ENCODE results near the gene ICA1.
"Not testable (repeated sequence)": the region's sequence is repeated elsewhere in the genome, so short reads cannot be mapped to it uniquely, and the experiment has no call there.

The ICA1 gene

GRCh38 chr7:8261711-8262695 lies at the start of gene ICA1:
ICA1 (minus strand) TSS chr7:8262167; CDS start chr7:8235926, 26,241 bp downstream.
- DNase-seq (ENCODE audit: low read depth in 2 of 2) = no peak

- DNase-seq (ENCODE audit: low read depth in 2 of 2) = no peak
These were observed 48.9 kb upstream of the ICA1 start for GRCh38 chr7:8310876-8311275.

- DNase-seq (ENCODE audit: low read depth in 2 of 2) = no peak
These were observed 43.8 kb upstream of the ICA1 start for GRCh38 chr7:8305625-8306388.

GRCh38 chr7:8305104-8305503 lies 43.1 kb upstream of the ICA1 start:
- no peak for DNase-seq (ENCODE audit: low read depth in 2 of 2)

DNA sequence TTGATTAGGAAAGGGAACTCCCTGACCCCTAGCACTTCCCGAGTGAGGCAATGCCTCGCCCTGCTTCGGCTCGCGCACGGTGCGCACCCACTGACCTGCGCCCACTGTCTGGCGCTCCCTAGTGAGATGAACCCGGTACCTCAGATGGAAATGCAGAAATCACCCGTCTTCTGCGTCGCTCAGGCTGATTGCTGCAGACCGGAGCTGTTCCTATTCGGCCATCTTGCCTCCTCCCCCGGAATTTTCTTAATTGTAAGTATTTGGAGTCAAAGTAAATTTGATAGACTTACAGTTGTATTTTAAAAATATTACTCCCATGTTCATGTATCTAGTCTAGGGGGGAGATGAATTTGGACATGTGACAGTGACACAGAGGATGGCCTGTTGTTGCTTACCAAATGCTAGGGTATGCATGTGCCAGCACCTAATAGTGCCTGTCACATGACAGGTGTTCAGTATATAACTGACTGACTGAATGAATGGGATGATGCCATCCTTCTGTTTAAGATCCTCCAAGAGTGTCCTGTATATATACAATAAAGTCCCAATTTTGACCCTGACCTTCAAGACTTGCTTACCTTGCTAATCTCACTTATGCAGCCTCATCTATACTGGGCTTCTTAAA lies 42.0 kb upstream of the ICA1 start:
- DNase-seq (ENCODE audit: low read depth in 2 of 2) = no peak

DNA sequence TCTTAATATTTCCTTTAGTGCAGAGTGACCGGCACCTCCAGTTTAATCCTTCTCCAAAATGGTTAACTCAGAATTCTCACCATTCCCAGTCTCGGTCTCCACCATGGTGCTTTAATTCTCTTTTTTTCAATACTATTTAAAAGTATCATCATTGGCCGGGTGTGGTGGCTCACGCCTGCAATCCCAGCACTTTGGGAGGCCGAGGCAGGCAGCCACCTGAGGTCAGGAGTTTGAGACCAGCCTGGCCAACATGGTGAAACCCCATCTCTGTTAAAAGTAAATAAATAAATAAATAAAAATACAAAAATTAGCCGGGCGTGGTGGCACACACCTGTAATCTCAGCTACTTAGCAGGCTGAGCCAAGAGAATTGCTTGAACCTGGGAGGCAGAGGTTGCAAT lies 35.1 kb upstream of the ICA1 start:
- DNase-seq (ENCODE audit: low read depth in 2 of 2) = not testable (repeated sequence)

DNA sequence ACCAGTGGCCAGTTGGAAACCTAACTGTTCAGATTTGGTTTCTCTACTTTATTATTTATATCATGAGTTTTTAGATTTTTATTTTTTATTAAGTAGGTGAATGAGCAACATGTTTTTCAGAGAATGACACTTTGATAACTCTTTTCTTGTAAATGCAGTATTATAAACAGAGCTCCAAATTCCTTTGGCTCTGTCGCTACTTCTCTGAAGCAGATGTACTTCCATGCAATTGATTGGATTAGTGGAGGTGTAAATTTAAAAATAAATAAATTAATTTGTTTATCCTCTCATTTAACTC lies 34.3 kb upstream of the ICA1 start:
- no peak for DNase-seq (ENCODE audit: low read depth in 2 of 2)

GRCh38 chr7:8295638-8296361 lies 33.8 kb upstream of the ICA1 start:
- peak; percentile 40 to 53 for DNase-seq (ENCODE audit: low read depth in 2 of 2)

DNA sequence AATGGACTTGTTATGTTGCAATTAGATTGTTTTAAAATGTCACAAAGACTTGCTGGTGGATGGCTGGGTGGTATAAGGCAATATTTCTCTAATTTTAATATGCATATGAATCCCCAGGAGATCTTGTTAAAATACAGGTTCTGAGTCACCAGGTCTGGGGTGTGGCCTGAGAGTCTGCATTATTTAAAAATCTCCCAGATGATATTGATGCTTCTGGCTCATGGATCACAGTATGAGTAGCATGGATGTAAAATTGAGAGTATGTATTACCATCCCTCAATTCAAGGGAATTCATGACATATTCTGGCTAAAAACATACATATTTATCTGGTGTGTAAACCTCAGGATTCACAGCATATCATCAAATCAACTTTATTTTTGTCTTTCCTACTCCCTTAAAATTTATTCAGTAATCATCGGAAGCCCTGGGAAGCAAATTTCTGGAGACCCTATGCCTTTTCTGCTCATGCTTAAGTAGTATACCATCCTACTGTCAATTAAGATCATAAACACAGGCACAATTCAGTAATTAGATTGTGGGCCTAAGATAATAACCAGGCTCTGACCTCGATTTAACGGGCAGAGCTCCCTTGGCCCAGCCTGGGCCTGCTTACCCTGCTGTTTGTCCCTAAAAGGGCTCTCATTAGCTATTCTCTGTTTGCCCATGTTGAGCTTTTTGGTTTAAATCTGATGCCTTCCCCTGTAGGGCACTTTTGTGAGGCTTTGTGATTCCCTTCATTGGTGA lies 29.6 kb upstream of the ICA1 start:
- DNase-seq (ENCODE audit: low read depth in 2 of 2) = no peak

GRCh38 chr7:8290645-8291308 lies 28.8 kb upstream of the ICA1 start:
- no peak for DNase-seq (ENCODE audit: low read depth in 2 of 2)

DNA sequence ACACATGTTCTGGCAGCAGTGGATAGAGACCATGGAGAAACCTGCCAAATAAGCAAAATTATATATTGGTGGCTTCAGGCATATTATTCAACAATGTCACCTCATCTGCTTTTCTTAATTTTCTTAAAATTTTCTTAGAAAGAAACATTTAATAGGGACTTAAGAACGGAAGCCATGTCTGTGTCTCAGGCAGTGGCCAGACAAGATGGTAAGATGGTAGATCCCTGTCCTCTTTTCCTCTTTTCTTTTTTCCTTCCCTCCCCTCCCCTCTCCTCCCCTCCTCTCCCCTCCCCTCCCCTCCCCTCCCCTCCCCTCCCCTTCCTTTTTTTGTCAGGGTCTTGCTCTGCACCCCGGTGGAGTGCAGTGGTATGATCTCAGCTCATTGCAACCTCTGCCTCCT lies 24.2 kb upstream of the ICA1 start:
- DNase-seq (ENCODE audit: low read depth in 2 of 2) = no peak

DNA sequence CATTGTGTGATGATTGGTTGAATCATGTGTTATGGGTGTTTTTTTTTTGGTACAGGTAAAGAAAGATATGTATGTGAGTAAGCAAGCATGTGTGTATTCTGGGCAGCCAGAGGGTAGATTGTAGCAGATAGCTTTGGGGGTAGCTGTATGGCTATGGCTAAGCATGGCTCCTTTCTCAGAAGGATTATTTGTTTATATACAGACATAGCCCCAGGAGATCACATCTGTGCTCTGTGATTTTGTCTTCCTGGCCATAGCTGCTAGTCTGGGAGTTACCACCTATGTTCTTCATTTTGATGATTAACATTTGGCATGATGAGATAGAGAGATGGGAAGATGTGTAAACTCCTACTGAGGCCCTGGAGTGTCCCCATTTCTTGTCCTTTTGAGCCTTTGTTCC lies 23.2 kb upstream of the ICA1 start:
- no peak for DNase-seq (ENCODE audit: low read depth in 2 of 2)

GRCh38 chr7:8284606-8285005 lies 22.6 kb upstream of the ICA1 start:
- no peak for DNase-seq (ENCODE audit: low read depth in 2 of 2)

DNA sequence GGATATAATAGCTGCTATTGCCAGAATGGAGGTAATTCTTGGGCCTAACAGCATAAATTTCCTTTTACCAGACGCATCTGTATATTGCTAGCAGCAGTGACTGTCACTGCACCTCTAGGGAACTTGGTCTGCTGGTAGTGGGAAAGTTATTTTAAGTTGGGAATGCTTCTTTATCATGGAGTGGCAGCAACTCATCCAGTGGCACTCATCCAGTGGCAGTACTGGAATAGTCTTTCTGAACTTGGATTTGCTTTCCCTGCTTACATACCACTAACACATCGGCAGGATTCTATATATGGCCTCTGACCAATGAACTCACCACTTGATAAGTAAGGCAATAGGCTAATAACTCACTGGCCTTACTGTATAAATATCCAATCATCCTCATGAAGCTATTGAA lies 22.0 kb upstream of the ICA1 start:
- DNase-seq (ENCODE audit: low read depth in 2 of 2) = no peak

- DNase-seq (ENCODE audit: low read depth in 2 of 2) = no peak
These were observed 20.9 kb upstream of the ICA1 start for GRCh38 chr7:8282871-8283270.

DNA sequence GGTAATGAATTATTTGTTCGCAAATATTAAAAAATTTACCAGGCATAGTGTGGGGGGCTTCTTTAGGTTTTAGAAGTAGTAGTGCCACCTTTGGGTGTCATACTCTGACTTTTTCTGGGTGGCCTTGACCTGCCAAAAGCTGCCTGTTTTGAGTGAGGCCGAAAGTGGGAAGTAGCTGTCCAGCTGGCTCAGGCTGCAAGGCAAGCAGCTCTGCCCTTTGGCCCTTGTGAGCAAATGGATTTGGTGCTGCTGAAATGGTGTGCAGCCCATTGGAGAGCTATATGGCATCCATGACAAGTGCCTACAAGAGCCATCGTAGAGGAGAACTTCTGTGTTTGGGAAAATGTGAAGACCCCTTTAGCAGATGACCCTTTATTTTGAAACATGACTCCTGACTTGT lies 20.2 kb upstream of the ICA1 start:
- no peak for DNase-seq (ENCODE audit: low read depth in 2 of 2)

- DNase-seq (ENCODE audit: low read depth in 2 of 2) = no peak
These were observed 16.2 kb upstream of the ICA1 start for GRCh38 chr7:8278183-8278582.

- DNase-seq (ENCODE audit: low read depth in 2 of 2) = no peak
These were observed 15.5 kb upstream of the ICA1 start for GRCh38 chr7:8277394-8277982.

GRCh38 chr7:8274589-8274988 lies 12.6 kb upstream of the ICA1 start:
- no peak for DNase-seq (ENCODE audit: low read depth in 2 of 2)

DNA sequence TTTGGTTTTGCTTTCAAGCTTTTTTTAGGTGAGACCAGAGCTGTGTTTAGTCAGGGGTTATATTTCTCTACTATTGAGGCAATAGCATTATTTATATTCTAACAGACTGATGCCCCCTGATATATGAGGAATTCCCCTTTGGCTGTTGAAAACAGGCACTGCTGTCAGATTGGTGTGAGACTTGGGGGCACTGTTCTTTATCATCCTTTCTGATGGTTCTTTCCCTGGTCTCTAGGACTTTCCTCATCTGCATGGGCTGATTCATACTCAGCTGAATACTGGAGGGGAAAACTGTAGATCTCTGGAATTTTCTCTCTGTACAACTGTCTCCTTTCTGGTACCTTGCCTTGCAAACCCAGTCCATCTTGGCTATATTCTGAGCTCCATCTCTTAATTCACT lies 10.0 kb upstream of the ICA1 start:
- DNase-seq (ENCODE audit: low read depth in 2 of 2) = no peak
